Activated CD4-positive, alpha-beta T cell treated with anti-CD3 and anti-CD28 coated beads, Interleukin-2, amount 10 ng/mL, durations not matched to agents 24 days and 14 days (primary cell): ENCODE results near the gene NTN1. TPM values are rescaled to one million over a fixed set of nuclear protein-coding genes. Genes with fewer than 3 reads are reported as not detected.

Source experiments
- DNase-seq: peaks from one replicate; pipeline ENCODE4 v3.0.0; 2022
- H3K27ac Mint-ChIP-seq: one replicate; pipeline ENCODE4 v1.8.0; 2022; ENCODE audit warnings: mild to moderate bottlenecking, mixed read lengths
- H3K27me3 Mint-ChIP-seq: one replicate; pipeline ENCODE4 v1.8.0; 2022; ENCODE audit warnings: mixed read lengths
- H3K36me3 Mint-ChIP-seq: one replicate; pipeline ENCODE4 v1.8.0; 2022; ENCODE audit warnings: low read depth, mild to moderate bottlenecking, mixed read lengths
- H3K4me1 Mint-ChIP-seq: one replicate; pipeline ENCODE4 v1.8.0; 2021; ENCODE audit warnings: mixed read lengths
- H3K4me3 Mint-ChIP-seq: one replicate; pipeline ENCODE4 v1.8.0; 2022; ENCODE audit warnings: mild to moderate bottlenecking, moderate library complexity, mixed read lengths
- H3K9me3 Mint-ChIP-seq: one replicate; pipeline ENCODE4 v1.8.0; 2021; ENCODE audit warnings: mixed read lengths
- intact Hi-C: fragments of 100-400 bp; cut with micrococcal nuclease; formaldehyde crosslinking; loops from one replicate; pipeline ENCODE4 v1.15.1; 2023
- total RNA-seq: library from RNA; stranded (reverse); gene quantifications from 2 replicates; pipeline ENCODE4 v1.2.3, GENCODE V29; 2022

Gene NTN1
- total RNA-seq, 1 donor from 2014 or later: 0.51 TPM

- no peaks in the 10 kb centered on the region for H3K36me3 Mint-ChIP-seq
- H3K9me3 Mint-ChIP-seq: no peaks in the 10 kb centered on the region
- H3K27ac Mint-ChIP-seq: no peak overlapping the region
- no peak overlapping the region for H3K4me3 Mint-ChIP-seq
- intact Hi-C loops: no loop called here
- DNase-seq: no peak
- no peaks in the 10 kb centered on the region for H3K27me3 Mint-ChIP-seq
- no peaks in the 10 kb centered on the region for H3K4me1 Mint-ChIP-seq
Observed at GRCh38 chr17:9189870-9190269, 168.6 kb downstream of the NTN1 start.

GRCh38 chr17:9192010-9192409 lies 170.7 kb downstream of the NTN1 start:
- H3K36me3 Mint-ChIP-seq: no peaks in the 10 kb centered on the region
- no peaks in the 10 kb centered on the region for H3K27me3 Mint-ChIP-seq
- H3K9me3 Mint-ChIP-seq: no peaks in the 10 kb centered on the region
- H3K4me3 Mint-ChIP-seq: no peak overlapping the region
- no peak overlapping the region for H3K27ac Mint-ChIP-seq
- no peaks in the 10 kb centered on the region for H3K4me1 Mint-ChIP-seq
- DNase-seq: no peak
- intact Hi-C loops: no loop called here

- Mint-ChIP-seq H3K27me3 (no peaks in the 10 kb centered on the region), H3K9me3 (peaks cover 5% of the 10 kb centered on the region), H3K27ac (no peak overlapping the region), H3K36me3 (no peaks in the 10 kb centered on the region), H3K4me1 (no peaks in the 10 kb centered on the region), H3K4me3 (no peak overlapping the region)
- no peak for DNase-seq
- intact Hi-C loops: no loop called here
Observed at GRCh38 chr17:9195411-9195810, 174.1 kb downstream of the NTN1 start.

GRCh38 chr17:9195961-9196670 lies 174.8 kb downstream of the NTN1 start:
- H3K27ac Mint-ChIP-seq: no peak overlapping the region
- H3K36me3 Mint-ChIP-seq: no peaks in the 10 kb centered on the region
- H3K27me3 Mint-ChIP-seq: no peaks in the 10 kb centered on the region
- intact Hi-C loops: no loop called here
- peaks cover 5% of the 10 kb centered on the region for H3K9me3 Mint-ChIP-seq
- no peak for DNase-seq
- H3K4me1 Mint-ChIP-seq: no peaks in the 10 kb centered on the region
- H3K4me3 Mint-ChIP-seq: no peak overlapping the region

DNA sequence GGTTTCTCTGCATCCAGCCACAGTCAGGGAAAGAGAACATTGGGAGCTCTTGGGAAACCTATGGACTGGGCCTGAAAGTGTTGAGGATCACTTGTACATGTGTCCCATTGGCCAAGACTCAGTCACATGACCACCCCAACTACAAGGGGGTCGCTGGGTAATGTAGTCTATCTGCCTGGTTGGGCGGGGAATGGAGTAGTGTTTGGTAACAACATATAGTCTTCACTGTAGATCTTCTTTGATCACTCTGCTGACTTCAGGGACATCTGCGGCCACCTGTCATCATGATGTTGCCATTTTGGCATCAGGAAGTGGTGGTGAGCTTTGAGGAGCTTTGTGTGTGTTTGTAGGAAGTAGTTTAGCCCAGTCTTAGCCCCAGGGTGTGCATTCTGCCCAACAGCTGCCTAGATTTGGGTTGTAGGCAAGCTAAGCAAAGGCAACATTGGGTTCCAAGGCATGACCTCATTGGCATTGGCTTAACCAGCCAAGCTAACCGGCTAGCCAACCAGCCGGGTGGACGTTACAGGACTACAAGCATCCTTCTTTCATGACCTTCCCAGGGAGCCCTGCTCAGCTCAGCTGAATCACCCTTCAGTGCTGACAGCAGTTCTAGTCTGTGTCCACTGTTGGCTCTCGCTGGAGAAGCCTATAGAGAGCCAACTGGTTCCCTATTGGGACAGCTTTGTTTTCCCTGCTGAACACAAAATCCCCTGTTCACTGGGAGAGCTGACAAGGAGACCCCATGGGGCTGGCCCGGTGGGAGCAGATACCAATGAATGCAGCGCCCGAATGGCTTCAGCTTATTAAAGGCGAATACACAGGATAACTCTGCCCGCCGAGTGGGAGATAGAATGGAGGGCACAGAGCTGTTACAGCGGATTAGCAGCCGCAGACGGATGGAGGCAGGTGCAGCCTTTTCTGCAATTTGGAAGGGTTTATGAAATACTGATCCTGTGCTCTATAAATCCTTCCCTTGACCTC lies 178.6 kb downstream of the NTN1 start:
- Mint-ChIP-seq H3K27me3 (no peaks in the 10 kb centered on the region), H3K27ac (no peak overlapping the region), H3K9me3 (peaks cover 5% of the 10 kb centered on the region), H3K4me1 (no peaks in the 10 kb centered on the region), H3K36me3 (no peaks in the 10 kb centered on the region), H3K4me3 (no peak overlapping the region)
- DNase-seq: no peak
- intact Hi-C loops: no loop called here

- intact Hi-C loops: no loop called here
- DNase-seq: no peak
- Mint-ChIP-seq H3K27me3 (no peaks in the 10 kb centered on the region), H3K36me3 (no peaks in the 10 kb centered on the region), H3K4me1 (no peaks in the 10 kb centered on the region), H3K27ac (no peak overlapping the region), H3K9me3 (peaks cover 5% of the 10 kb centered on the region), H3K4me3 (no peak overlapping the region)
Observed at GRCh38 chr17:9200699-9201359, 179.5 kb downstream of the NTN1 start.

GRCh38 chr17:9202532-9202931 lies 181.2 kb downstream of the NTN1 start:
- no peaks in the 10 kb centered on the region for H3K27me3 Mint-ChIP-seq
- H3K4me1 Mint-ChIP-seq: no peaks in the 10 kb centered on the region
- no peak for DNase-seq
- intact Hi-C loops: no loop called here
- H3K4me3 Mint-ChIP-seq: no peak overlapping the region
- no peak overlapping the region for H3K27ac Mint-ChIP-seq
- H3K9me3 Mint-ChIP-seq: peaks cover 5% of the 10 kb centered on the region
- H3K36me3 Mint-ChIP-seq: no peaks in the 10 kb centered on the region

GRCh38 chr17:9203771-9204425 lies 182.6 kb downstream of the NTN1 start:
- intact Hi-C loops: no loop called here
- H3K36me3 Mint-ChIP-seq: no peaks in the 10 kb centered on the region
- H3K4me3 Mint-ChIP-seq: no peak overlapping the region
- H3K9me3 Mint-ChIP-seq: peaks cover 5% of the 10 kb centered on the region
- H3K27ac Mint-ChIP-seq: no peak overlapping the region
- DNase-seq: no peak
- no peaks in the 10 kb centered on the region for H3K4me1 Mint-ChIP-seq
- no peaks in the 10 kb centered on the region for H3K27me3 Mint-ChIP-seq

DNA sequence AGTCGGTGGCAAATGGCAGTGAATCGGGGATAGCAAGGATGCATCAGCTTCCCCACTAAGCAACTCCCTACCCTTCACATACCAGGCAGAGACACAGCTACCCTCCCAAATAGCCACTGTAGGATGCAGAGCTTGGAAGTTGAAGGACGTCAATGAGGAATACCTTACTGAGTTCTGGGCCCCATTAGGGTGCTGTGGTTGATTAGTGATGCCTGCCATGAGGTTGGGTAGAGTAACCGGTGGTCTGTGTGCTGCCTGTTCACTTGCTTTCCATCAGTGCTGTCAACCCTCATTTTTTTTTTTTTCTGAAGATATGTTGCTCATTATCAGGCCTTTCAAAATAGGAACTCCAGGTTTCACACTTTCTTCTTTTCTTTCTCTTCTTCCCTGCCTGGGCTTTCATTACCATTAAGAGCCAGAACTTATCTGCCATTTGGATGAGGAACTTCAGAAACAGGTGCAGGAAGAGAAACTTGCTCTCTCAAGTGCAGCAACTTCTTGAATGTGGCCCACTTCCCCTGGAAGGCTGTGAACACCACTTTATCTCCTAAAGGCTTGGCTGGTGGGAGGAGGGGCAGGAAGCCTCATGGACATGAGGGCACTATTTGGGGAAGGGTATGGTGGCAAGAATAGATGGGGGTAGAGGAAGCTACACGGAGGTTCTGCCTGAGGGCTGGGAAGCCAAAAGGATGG lies 183.5 kb downstream of the NTN1 start:
- no peaks in the 10 kb centered on the region for H3K4me1 Mint-ChIP-seq
- no peak for DNase-seq
- peaks cover under 1% of the 10 kb centered on the region for H3K9me3 Mint-ChIP-seq
- H3K27me3 Mint-ChIP-seq: no peaks in the 10 kb centered on the region
- no peak overlapping the region for H3K4me3 Mint-ChIP-seq
- no peaks in the 10 kb centered on the region for H3K36me3 Mint-ChIP-seq
- H3K27ac Mint-ChIP-seq: no peak overlapping the region
- intact Hi-C loops: no loop called here

GRCh38 chr17:9205520-9206409 lies 184.5 kb downstream of the NTN1 start:
- intact Hi-C loops: no loop called here
- Mint-ChIP-seq H3K27ac (no peak overlapping the region), H3K4me1 (no peaks in the 10 kb centered on the region), H3K9me3 (no peaks in the 10 kb centered on the region), H3K27me3 (no peaks in the 10 kb centered on the region), H3K36me3 (no peaks in the 10 kb centered on the region), H3K4me3 (no peak overlapping the region)
- no peak for DNase-seq

- no peak for DNase-seq
- intact Hi-C loops: no loop called here
- H3K36me3 Mint-ChIP-seq: no peaks in the 10 kb centered on the region
- no peaks in the 10 kb centered on the region for H3K9me3 Mint-ChIP-seq
- H3K27ac Mint-ChIP-seq: no peak overlapping the region
- no peak overlapping the region for H3K4me3 Mint-ChIP-seq
- no peaks in the 10 kb centered on the region for H3K4me1 Mint-ChIP-seq
- H3K27me3 Mint-ChIP-seq: no peaks in the 10 kb centered on the region
Observed at GRCh38 chr17:9206410-9206703, 185.0 kb downstream of the NTN1 start.

- no peaks in the 10 kb centered on the region for H3K9me3 Mint-ChIP-seq
Observed at GRCh38 chr17:9206741-9207332, 185.5 kb downstream of the NTN1 start.

More at GRCh38 chr17:9206741-9207332, 185.5 kb downstream of the NTN1 start:
- Mint-ChIP-seq H3K27me3 (no peaks in the 10 kb centered on the region), H3K4me1 (no peaks in the 10 kb centered on the region), H3K36me3 (no peaks in the 10 kb centered on the region), H3K27ac (no peak overlapping the region), H3K4me3 (no peak overlapping the region)
- intact Hi-C loops: no loop called here
- DNase-seq: no peak
